Fibroblast of skin of right quadriceps (primary cell): ENCODE data around the gene RABEPK.
"Not testable (repeated sequence)": the region's sequence is repeated elsewhere in the genome, so short reads cannot be mapped to it uniquely, and the experiment has no call there.

ENCODE experiments used
- DNase-seq: peaks from one replicate; pipeline ENCODE4 v3.0.0-alpha.2; 2013

RABEPK gene

DNA sequence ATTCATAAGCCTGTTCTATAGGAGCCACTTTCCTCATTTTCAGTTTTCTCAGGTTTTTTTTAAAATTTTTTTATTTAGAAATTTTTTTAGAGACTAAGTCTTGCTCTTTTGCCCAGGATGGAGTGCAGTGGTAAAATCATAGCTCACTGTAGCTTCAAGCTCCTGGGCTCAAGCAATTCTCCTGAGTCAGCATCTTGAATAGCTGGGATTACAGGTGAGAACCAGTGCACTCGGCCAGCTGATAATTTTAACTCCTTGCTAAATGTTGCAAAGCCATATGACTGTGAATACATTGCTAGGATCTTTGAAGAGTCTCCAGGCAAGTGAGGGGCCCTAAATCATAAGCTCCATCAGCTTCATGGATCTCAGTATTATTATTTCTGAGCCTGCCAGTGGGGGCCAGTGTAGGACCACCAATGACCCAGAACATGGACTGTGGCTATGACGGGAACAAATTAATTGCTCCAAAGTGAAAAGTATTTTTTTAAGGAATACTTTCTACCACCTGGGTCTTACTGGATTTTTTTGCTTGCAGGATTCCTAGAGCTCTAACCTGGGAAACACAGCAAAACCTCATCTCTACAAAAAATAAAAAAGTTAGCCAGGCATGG lies 55.5 kb downstream of the RABEPK start:
- no peak for DNase-seq

DNA sequence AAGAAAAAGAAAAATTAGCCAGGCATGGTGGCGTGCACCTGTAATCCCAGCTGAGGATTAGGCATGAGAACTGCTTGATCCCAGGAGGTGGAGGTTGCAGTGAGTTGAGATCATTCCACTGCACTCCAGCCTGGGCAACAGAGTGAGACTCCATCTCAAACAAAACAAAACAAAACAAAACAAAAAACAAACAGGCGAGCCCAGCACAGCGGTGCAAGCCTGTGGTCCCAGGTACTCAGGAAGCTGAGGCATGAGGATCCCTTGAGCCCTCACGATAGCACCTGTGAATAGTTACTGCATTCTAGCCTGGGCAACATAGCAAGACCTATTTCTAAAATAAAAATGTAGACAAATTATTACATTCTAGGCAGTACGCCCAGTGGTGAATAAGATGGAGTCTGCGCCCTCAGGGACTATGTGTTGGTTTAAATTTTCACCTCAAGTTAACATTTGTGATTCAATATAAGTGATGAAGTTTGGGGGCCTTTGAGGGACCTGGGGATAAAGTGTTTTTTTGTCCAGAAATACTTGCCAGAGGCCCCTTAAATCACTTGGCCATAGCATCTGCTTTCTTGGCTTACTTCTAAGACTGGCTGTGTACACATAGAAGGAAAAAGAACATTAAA lies 57.9 kb downstream of the RABEPK start:
- DNase-seq: no peak

DNA sequence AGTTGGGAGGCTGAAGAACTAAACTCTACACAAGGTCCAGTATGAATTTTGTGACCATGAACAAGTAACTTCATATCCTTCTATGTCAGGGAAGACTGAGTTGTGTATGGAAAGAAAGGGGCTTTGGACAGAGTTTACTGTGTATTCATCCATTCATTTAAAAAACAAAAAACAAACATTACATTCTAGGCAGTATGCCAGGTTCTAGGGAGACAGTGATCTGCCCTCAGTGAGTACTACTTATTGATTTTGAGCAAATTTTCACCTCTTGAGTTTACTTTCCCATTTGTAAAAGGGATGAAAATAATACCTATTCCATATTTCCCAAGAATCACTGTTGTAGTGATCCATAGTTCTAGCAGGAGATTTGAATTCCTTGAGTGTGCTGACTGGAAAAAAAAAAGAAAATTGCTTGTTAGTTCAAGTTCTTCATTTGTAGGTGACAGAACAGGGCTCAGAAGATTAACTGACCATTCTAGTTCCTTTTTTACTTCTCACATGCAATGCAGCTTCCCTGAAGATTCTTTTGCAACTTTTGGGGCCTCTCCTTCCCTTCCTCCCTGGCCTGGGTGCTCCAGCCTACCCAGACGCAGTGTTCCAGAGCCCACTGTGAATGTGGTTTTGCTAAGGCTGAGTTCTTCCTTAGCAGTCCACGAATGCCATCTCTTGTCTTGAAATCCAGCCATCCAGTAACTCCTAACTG lies 58.6 kb downstream of the RABEPK start:
- no peak for DNase-seq

DNA sequence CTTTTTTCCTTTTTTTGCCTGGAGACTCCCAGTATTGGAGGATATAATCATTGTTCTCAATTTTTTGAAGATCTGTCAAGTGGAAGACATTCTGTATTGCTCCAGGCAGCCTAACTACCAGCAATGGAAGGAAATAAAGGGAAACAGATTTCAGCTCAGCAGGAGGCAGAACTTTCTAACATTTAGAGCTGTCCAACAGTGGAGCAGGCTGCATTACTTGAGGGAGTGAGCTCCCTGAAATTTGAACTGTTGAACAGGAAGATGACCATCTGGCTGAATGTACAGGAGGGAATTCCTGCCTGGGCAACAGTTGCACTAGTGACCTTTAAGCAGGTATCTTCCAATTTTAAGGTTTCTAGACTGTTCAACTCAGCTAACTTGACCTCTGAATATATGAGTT lies 60.2 kb downstream of the RABEPK start:
- no peak for DNase-seq

DNA sequence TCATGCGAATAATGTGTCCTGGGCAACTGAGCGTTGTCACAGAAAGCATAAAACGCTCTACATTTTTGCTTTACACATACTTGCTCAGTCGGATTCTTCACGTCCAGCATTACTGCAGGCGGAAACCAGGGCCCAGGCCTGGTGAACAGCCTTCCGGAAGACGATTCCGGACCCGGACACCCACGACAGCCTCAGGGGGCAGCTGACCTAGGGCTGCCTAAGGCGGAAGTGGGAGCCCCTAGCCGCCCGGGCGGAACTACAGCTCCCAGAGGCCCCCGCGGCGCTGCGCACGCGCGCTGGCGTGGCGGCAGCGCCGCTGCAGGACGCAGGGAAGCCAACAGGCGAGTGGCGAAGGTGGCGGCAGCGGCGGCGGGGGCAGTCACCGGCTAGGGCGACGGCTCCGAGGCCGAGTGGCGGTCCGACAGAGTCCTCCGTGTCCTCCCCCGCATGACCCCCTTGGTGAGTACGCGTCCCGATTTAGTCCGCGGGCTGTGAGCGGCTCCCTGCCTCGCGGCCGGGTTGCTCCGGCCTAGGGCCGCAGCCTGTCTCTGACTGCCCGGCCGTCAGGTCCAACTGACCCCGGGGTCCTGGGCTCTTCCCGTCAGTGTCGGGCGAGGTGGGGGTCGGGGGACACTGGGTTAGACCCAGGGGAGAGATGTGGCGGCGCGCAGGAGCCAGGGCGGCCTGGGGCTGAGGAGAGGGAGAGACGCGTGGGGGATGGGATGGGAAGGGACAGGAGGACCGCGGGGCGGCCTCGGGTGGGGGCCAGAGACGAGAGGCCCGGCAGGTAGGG lies 61.4 kb downstream of the RABEPK start, which contains the start of gene GAPVD1:
TSS of gene GAPVD1 (plus strand) at position 326 of the 793 bp plus-strand sequence. CDS start 37,096 bp downstream, outside the sequence.
- DNase-seq: peak; percentile 87

DNA sequence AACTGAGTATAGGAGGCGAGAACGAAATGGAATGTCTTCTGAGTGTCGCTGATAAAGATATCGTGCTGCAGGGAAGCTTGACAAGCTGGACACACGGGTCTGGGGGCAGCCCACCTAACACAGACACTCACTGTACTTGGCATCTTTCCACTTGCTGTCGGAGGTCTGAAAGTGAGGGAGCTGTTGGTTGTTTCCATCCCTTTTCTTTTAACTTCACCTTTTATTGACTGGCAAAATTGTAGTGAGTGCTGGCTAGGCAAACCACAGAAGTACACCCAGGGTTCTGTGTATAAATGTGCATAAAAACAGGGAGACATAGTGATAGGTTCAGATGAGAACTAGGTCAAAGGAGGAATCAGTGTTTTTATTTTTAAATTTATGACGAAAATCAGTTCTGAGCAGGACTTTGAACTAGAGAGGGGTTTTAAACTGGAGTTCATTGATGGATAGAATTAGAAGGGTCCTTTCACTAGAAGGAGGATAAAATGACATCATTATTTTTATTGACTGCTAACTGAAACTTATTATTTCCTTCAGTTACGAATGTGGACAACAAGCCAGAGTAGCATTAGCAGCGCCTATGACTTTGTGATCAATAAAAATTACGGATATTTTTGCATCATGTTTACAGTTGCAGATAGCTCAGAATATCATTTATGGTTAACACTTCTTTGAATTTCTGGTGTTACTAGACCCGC lies 62.1 kb downstream of the RABEPK start:
- no peak for DNase-seq

DNA sequence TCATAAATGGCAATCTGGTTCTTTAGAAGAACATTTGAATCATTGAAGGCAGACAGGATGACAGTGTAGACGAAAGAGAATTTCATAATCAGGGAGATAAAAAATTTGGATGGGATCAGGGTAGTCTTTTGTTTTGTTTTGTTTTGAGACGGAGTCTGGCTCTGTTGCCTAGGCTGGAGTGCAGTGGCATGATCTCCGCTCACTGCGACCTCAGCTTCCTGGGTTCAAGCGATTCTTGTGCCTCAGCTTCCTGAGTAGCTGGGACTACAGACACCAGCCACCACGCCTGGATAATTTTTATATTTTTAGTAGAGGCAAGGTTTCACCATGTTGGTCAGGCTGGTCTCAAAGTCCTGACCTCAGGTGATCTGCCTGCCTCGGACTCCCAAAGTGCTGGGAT lies 63.7 kb downstream of the RABEPK start:
- not testable (repeated sequence) for DNase-seq

DNA sequence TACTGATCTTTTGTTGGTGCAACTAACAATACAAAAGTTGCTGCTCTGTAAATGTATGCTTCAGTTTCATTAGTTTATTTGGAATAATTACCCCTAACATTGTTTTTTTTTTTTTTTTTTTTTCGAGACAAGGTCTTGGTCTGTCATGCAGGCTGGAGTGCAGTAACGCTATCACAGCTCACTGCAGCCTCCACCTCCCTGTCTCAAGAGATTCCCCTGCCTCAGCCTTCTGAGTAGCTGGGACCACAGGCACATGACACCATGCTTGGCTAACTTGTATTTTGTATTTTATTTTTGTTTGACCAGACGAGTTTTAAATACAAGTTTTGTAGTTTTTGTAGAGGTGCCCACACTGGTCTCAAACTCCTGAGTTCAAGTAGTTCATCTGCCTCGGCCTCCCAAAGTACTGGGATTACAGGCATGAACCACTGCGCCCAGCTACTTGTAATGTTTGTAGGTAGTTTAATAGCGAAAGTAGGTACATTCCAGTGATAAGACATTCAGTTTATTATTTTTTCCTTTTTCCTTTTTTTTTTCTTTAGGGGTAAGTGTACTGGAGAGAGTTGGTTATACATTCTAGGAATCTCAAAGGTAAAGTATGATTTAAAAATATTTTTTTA lies 68.2 kb downstream of the RABEPK start:
- DNase-seq: no peak

DNA sequence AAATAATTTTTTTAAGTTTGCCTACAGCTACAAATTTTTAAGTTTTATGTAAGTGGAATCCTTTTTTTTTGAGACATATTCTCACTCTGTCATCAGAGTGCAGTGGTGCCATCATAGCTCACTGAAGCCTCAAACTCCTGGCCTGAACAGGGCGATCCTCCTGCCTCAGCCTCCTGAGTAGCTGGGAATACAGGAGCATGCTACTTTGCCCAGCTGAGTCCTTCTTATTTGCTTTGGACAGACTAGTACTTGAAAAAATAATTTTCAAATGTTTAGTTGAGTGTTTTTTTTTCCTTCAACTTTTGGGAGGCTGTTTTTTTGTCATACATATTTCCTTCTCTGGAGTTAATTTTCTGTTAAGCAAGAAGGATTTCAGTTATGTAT lies 68.7 kb downstream of the RABEPK start:
- no peak for DNase-seq

DNA sequence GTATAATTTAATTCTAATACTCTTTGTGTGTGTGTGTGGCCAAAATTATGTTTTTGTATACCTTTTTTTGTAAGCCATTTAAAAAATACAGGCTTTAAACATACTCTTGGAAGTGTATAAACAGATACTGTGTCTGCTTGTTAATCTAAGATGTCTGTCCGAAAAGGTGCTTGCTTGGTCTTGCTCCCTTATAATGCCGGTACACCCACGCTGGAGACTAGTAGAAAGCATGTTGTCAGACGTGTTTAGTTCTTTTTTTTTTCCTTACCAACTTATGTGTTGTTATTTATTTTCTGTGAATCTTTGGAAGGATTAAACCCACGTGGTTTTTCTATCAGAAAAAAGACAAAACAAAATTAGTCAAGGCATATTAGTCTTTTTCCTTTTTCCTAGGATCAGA lies 70.7 kb downstream of the RABEPK start:
- no peak for DNase-seq

DNA sequence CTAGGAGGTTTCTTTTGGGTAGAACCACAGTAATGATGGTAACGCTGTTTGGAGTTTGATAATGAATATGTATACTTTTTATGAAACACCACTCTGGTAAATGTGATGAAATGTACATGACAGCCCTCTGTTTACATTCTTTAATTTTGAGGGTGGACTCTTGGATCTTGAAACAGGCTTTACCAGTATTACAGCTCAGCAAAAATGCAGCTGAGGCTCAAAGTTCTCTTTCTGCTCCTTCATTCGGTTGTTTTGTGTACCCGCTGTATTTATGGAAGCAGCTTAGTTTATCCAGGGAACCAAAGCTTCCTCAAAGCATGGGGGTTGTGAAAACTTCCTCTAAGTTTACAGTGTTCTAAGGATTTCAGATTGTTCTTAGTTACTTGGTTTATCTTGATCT lies 72.4 kb downstream of the RABEPK start:
- DNase-seq: no peak

DNA sequence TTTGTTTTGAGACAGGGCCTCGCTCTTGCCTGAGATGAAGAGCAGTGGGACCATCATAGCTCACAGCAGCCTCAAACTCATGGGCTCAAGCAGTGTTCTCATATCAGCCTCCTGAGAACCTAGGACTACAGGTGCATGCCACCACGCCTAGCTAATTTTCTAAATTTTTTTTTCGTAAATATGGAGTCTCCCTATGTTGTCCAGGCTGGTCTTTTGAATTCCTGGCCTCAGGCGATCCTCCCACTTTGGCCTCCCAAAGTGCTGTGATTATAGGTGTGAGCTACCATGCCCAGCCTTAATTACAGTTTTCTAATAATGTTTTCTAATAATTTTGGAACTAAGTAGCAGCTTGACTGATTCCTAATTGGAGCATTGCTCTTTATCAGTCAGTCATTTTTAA lies 76.4 kb downstream of the RABEPK start:
- DNase-seq: no peak

DNA sequence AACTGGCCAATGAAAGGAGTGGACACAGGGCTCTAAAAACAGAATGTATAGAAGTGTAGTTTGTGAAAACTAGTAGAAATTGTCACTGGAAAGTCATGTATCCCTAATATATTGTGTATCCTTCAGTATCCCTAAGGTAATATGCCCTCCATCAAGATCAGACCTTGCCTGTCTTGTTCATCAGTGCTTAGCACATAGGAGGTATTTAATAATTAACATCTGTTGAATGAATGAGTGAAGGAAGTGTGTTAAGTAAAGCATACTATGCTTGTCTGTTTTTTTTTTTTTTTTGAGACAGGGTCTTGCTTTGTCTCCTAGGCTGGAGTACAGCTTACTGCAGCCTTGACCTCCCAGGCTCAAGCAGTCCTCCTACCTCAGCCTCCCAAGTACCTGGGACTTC lies 77.1 kb downstream of the RABEPK start:
- no peak for DNase-seq

DNA sequence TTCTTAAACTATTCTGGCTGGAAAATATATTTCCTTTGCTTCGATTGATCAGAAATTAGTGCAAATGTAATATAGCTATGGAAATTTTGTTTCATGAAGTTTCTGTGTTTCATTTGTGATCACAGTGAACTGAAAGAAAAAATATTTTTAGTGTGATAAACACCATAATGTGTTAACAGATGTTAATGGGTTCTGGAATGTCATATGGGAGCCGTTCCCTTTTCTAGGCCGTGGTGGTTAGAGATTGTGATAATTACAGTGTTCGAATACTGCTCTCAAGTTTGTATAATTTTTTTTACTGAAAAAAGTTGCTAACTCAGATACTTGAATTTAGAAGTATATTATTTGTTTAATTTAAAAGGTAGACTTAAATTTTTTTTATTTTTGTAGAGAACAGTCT lies 80.6 kb downstream of the RABEPK start:
- peak; percentile 14 for DNase-seq
